Loucy (cell line): Measurements from ENCODE around the gene PABPN1L.

Experiments used
- H2AFZ ChIP-seq: fragments of 200-600 bp; sonication (generic); 2 replicates; pipeline ENCODE4 v1.6.0; 2016; ENCODE audit warnings: antibody characterized with exemption, mild to moderate bottlenecking, low read length, moderate library complexity
- H3F3A ChIP-seq: fragments of 200-600 bp; 2 replicates; pipeline ENCODE4 v1.6.0; 2016; ENCODE audit warnings: antibody characterized with exemption, low read depth, mild to moderate bottlenecking
- H3K27me3 ChIP-seq: fragments of 200-600 bp; sonication (generic); 2 replicates; pipeline ENCODE4 v1.6.1; 2014; ENCODE audit warnings: low read length, mild to moderate bottlenecking; ENCODE audit not compliant: insufficient read depth, poor library complexity, severe bottlenecking
- H3K36me3 ChIP-seq: fragments of 200-600 bp; sonication (generic); 2 replicates; pipeline ENCODE4 v1.6.1; 2016; ENCODE audit warnings: low read length; ENCODE audit not compliant: insufficient read depth
- H3K4me1 ChIP-seq: fragments of 200-600 bp; sonication (generic); 2 replicates; pipeline ENCODE4 v1.5.1; 2014; ENCODE audit warnings: low read length, mild to moderate bottlenecking; ENCODE audit not compliant: insufficient read depth, poor library complexity, severe bottlenecking
- H3K4me2 ChIP-seq: fragments of 200-600 bp; sonication (generic); 2 replicates; pipeline ENCODE4 v1.6.0; 2014; ENCODE audit warnings: antibody characterized with exemption, low read length, low read depth, mild to moderate bottlenecking; ENCODE audit not compliant: poor library complexity, severe bottlenecking
- H3K4me3 ChIP-seq: fragments of 200-600 bp; sonication (generic); 2 replicates; pipeline ENCODE4 v1.5.1; 2014; ENCODE audit warnings: low read length, mild to moderate bottlenecking, mixed read lengths; ENCODE audit not compliant: poor library complexity, severe bottlenecking
- H3K79me2 ChIP-seq: fragments of 200-600 bp; sonication (generic); 2 replicates; pipeline ENCODE4 v1.6.1; 2014; ENCODE audit warnings: low read length; ENCODE audit not compliant: insufficient read depth
- H3K9ac ChIP-seq: fragments of 200-600 bp; sonication (generic); 2 replicates; pipeline ENCODE4 v1.6.0; 2014; ENCODE audit warnings: mild to moderate bottlenecking, low read depth, low read length, moderate library complexity; ENCODE audit not compliant: poor library complexity, severe bottlenecking
- H3K9me2 ChIP-seq: fragments of 200-600 bp; sonication (generic); replicated peaks from 2 replicates; pipeline ENCODE4 v1.6.1; 2016; ENCODE audit warnings: low read depth, low read length, mixed read lengths
- H3K9me3 ChIP-seq: fragments of 200-600 bp; sonication (generic); 2 replicates; pipeline ENCODE4 v1.6.1; 2014; ENCODE audit warnings: mild to moderate bottlenecking, antibody characterized with exemption, low read length, low read depth; ENCODE audit not compliant: insufficient read depth
- H4K20me1 ChIP-seq: fragments of 200-600 bp; sonication (generic); 2 replicates; pipeline ENCODE4 v1.6.0; 2014; ENCODE audit warnings: antibody characterized with exemption, low read length, mild to moderate bottlenecking; ENCODE audit not compliant: insufficient read depth, poor library complexity, severe bottlenecking
- CTCF ChIP-seq: fragments of 200-600 bp; sonication (generic); conservative IDR thresholded peaks from 2 replicates; pipeline ENCODE4 v1.5.1; 2014; ENCODE audit warnings: mild to moderate bottlenecking, antibody characterized with exemption, low read length
- EZH2phosphoT487 ChIP-seq: fragments of 200-600 bp; IDR thresholded peaks from 2 replicates; pipeline ENCODE4 v1.6.1; 2018; ENCODE audit warnings: antibody characterized with exemption, mild to moderate bottlenecking, moderate library complexity, borderline replicate concordance

PABPN1L gene

GRCh38 chr16:88877564-88878289 is 11.3 kb upstream of the PABPN1L start:
- H3K9ac ChIP-seq: no peak overlapping the region
- H3K9me2 ChIP-seq: no peaks in the 10 kb centered on the region
- TF ChIP-seq EZH2phosphoT487 (no peak), CTCF (no peak)
- H2AFZ ChIP-seq: no peak overlapping the region
- H3K36me3 ChIP-seq: peaks cover 36% of the 10 kb centered on the region; the same call in 1 of the 2 replicates
- no peaks in the 10 kb centered on the region for H3K27me3 ChIP-seq
- H3K4me3 ChIP-seq: no peak overlapping the region
- no peaks in the 10 kb centered on the region for H3K79me2 ChIP-seq
- H4K20me1 ChIP-seq: no peaks in the 10 kb centered on the region
- H3K4me2 ChIP-seq: no peak overlapping the region
- H3K9me3 ChIP-seq: no peaks in the 10 kb centered on the region
- H3F3A ChIP-seq: no peaks in the 10 kb centered on the region
- no peaks in the 10 kb centered on the region for H3K4me1 ChIP-seq

- H3K9me2 ChIP-seq: no peaks in the 10 kb centered on the region
- H3K4me1 ChIP-seq: no peaks in the 10 kb centered on the region
- no peaks in the 10 kb centered on the region for H3K9me3 ChIP-seq
- H3K27me3 ChIP-seq: no peaks in the 10 kb centered on the region
- peaks cover 29% of the 10 kb centered on the region; the same call in 1 of the 2 replicates for H3K36me3 ChIP-seq
- no peaks in the 10 kb centered on the region for H4K20me1 ChIP-seq
- no peak overlapping the region for H3K4me2 ChIP-seq
- no peak for TF ChIP-seq CTCF
- no peak for TF ChIP-seq EZH2phosphoT487
- no peak overlapping the region for H2AFZ ChIP-seq
- H3K79me2 ChIP-seq: no peaks in the 10 kb centered on the region
- H3F3A ChIP-seq: no peaks in the 10 kb centered on the region
- no peak overlapping the region for H3K9ac ChIP-seq
- H3K4me3 ChIP-seq: no peak overlapping the region
Observed at GRCh38 chr16:88876942-88877526, 10.6 kb upstream of the PABPN1L start.

GRCh38 chr16:88875703-88876234 is 9.3 kb upstream of the PABPN1L start:
- H3K4me2 ChIP-seq: no peak overlapping the region
- no peaks in the 10 kb centered on the region for H3K27me3 ChIP-seq
- no peak overlapping the region for H3K9ac ChIP-seq
- no peaks in the 10 kb centered on the region for H3K9me3 ChIP-seq
- H2AFZ ChIP-seq: no peak overlapping the region
- H3K4me3 ChIP-seq: no peak overlapping the region
- peaks cover 24% of the 10 kb centered on the region; the same call in 1 of the 2 replicates for H3K36me3 ChIP-seq
- no peaks in the 10 kb centered on the region for H3K9me2 ChIP-seq
- no peaks in the 10 kb centered on the region for H3F3A ChIP-seq
- no peaks in the 10 kb centered on the region for H3K4me1 ChIP-seq
- H4K20me1 ChIP-seq: no peaks in the 10 kb centered on the region
- H3K79me2 ChIP-seq: no peaks in the 10 kb centered on the region
- no peak for TF ChIP-seq EZH2phosphoT487
- no peak for TF ChIP-seq CTCF
